Fibroblast of lung (primary cell): ENCODE data around the gene NTNG1.

Experiments used
- EZH2 ChIP-seq: IDR thresholded peaks from 2 replicates; pipeline ENCODE4 v1.5.1; 2012; ENCODE audit warnings: low read length, control low read depth, mild to moderate bottlenecking; ENCODE audit errors: missing control alignments
- TF ChIP-seq, protein P1 (sequence below), 2 donors: IDR thresholded peaks in 1 of 2; conservative IDR thresholded peaks in 1 of 2; 1 replicate in 1 of 2; 2 replicates in 1 of 2; pipeline ENCODE4 v1.5.1; 2011 to 2012; ENCODE audit warnings: low read length in 2 of 2, control low read depth in 1 of 2, inconsistent platforms in 1 of 2, low read depth in 1 of 2, mild to moderate bottlenecking in 1 of 2

- TF ChIP-seq, protein P1, sequence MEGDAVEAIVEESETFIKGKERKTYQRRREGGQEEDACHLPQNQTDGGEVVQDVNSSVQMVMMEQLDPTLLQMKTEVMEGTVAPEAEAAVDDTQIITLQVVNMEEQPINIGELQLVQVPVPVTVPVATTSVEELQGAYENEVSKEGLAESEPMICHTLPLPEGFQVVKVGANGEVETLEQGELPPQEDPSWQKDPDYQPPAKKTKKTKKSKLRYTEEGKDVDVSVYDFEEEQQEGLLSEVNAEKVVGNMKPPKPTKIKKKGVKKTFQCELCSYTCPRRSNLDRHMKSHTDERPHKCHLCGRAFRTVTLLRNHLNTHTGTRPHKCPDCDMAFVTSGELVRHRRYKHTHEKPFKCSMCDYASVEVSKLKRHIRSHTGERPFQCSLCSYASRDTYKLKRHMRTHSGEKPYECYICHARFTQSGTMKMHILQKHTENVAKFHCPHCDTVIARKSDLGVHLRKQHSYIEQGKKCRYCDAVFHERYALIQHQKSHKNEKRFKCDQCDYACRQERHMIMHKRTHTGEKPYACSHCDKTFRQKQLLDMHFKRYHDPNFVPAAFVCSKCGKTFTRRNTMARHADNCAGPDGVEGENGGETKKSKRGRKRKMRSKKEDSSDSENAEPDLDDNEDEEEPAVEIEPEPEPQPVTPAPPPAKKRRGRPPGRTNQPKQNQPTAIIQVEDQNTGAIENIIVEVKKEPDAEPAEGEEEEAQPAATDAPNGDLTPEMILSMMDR (conservative IDR thresholded peaks at IDR 0.05 in 1 of 2, IDR thresholded peaks at IDR 0.05 in 1 of 2; ENCODE audit: low read depth in 1 of 2, low read length in 2 of 2), result no peak
- no peak for TF ChIP-seq EZH2
These were observed 350.7 kb downstream of the NTNG1 start for GRCh38 chr1:107491582-107491981.
